NCI-H2081 treated with DMSO at 0.1 percent for 48 hours (cell line): Measurements from ENCODE around the gene TMEM41B.
"Not testable (repeated sequence)": the region's sequence is repeated elsewhere in the genome, so short reads cannot be mapped to it uniquely, and the experiment has no call there.

Experiments used
- DNase-seq: peaks from one replicate; lab custom pipeline; 2025; lab: John Stamatoyannopoulos, UW

Gene TMEM41B

GRCh38 chr11:9304178-9304577 lies 10.2 kb downstream of the TMEM41B start:
- DNase-seq, result no peak

- no peak for DNase-seq
Observed at GRCh38 chr11:9302448-9302847, 11.9 kb downstream of the TMEM41B start.

GRCh38 chr11:9301720-9302119 lies 12.7 kb downstream of the TMEM41B start:
- no peak for DNase-seq

GRCh38 chr11:9293646-9294045 lies 20.7 kb downstream of the TMEM41B start:
- no peak for DNase-seq

- DNase-seq, result no peak
Observed at GRCh38 chr11:9285850-9286587, 28.4 kb downstream of the TMEM41B start.

- DNase-seq, result no peak
Observed at GRCh38 chr11:9280655-9281301, 33.6 kb downstream of the TMEM41B start.

- no peak for DNase-seq
Observed at GRCh38 chr11:9277176-9277575, 37.2 kb downstream of the TMEM41B start.

- no peak for DNase-seq
Observed at GRCh38 chr11:9276571-9276970, 37.8 kb downstream of the TMEM41B start.

- DNase-seq, result no peak
Observed at GRCh38 chr11:9274499-9275258, 39.7 kb downstream of the TMEM41B start.

GRCh38 chr11:9273376-9274336 lies 40.7 kb downstream of the TMEM41B start:
- no peak for DNase-seq

- no peak for DNase-seq
Observed at GRCh38 chr11:9269492-9270013, 44.8 kb downstream of the TMEM41B start.

GRCh38 chr11:9267680-9268079 lies 46.7 kb downstream of the TMEM41B start:
- no peak for DNase-seq

GRCh38 chr11:9266926-9267325 lies 47.5 kb downstream of the TMEM41B start:
- no peak for DNase-seq

GRCh38 chr11:9266132-9266736 lies 48.2 kb downstream of the TMEM41B start:
- no peak for DNase-seq

- no peak for DNase-seq
Observed at GRCh38 chr11:9265211-9266131, 48.9 kb downstream of the TMEM41B start, which contains the start of gene DENND5A. Gene DENND5A (minus strand): TSS chr11:9265350. CDS start chr11:9265069, 281 bp downstream.

- no peak for DNase-seq
Observed at GRCh38 chr11:9264316-9265210, 49.8 kb downstream of the TMEM41B start.

GRCh38 chr11:9263840-9264315 lies 50.5 kb downstream of the TMEM41B start:
- no peak for DNase-seq

GRCh38 chr11:9260838-9261146 lies 53.6 kb downstream of the TMEM41B start:
- not testable (repeated sequence) for DNase-seq
